ENCODE data around the gene BSPH1. TPM values are rescaled to one million over a fixed set of nuclear protein-coding genes. Genes with fewer than 3 reads are reported as not detected.

BSPH1 gene
- polyA plus RNA-seq, 1 donor from 2014 or later, result not detected

DNA sequence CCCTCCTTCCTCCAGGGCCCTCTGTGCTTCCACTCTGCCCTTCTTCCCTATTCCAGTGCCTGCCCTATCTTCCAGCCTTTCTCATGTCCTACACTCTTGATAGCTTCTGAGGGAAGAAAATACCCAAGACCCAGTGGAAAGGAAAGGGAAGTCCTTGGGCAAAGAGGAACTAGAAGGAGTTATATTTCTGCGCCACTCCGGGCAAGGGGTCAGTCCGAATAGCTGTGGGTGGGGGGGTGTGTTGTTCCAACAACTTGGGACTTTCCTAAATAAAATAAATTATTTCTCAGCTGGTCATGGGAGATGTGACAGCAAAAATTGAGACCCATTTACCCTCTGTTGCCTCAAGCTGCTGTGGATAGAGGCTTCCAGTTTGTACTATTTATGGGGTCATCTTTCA lies 28.7 kb upstream of the BSPH1 start:
- Histone ChIP-seq H3F3A (ENCODE audit: insufficient read depth, low read length, poor library complexity, severe bottlenecking) (no peaks in the 10 kb centered on the region), H4K20me1 (ENCODE audit: insufficient read depth) (no peaks in the 10 kb centered on the region), H3K9me3 (ENCODE audit: low read length) (no peaks in the 10 kb centered on the region), H3K27ac (ENCODE audit: low read length) (no peak overlapping the region), H2AFZ (ENCODE audit: low read depth, low read length) (no peak overlapping the region), H3K79me2 (replicated peaks; ENCODE audit: insufficient read depth, low read length) (no peaks in the 10 kb centered on the region), H3K9me2 (ENCODE audit: insufficient read depth, low read length) (no peaks in the 10 kb centered on the region), H3K4me3 (ENCODE audit: low read length) (no peak overlapping the region), H3K27me3 (ENCODE audit: insufficient read depth, low read depth, low read length) (no peaks in the 10 kb centered on the region), H3K4me2 (ENCODE audit: low read length) (no peak overlapping the region), H3K9ac (ENCODE audit: low read length) (no peak overlapping the region), H3K36me3 (ENCODE audit: insufficient read depth, low read length) (no peaks in the 10 kb centered on the region)
- TF ChIP-seq EZH2 (IDR thresholded peaks at IDR 0.05; ENCODE audit: borderline replicate concordance, insufficient read depth, low read length, poor library complexity, severe bottlenecking) (no peak), EP300 (conservative IDR thresholded peaks at IDR 0.05; ENCODE audit: poor library complexity, severe bottlenecking) (no peak), RAD21 (conservative IDR thresholded peaks at IDR 0.05) (no peak), MXI1 (conservative IDR thresholded peaks at IDR 0.05; ENCODE audit: poor library complexity, severe bottlenecking) (no peak), POLR2AphosphoS5 (IDR thresholded peaks at IDR 0.05) (no peak), SMC3 (conservative IDR thresholded peaks at IDR 0.05; ENCODE audit: poor library complexity) (no peak), REST (IDR thresholded peaks at IDR 0.05; ENCODE audit: borderline replicate concordance) (no peak), TAF1 (IDR thresholded peaks at IDR 0.05; ENCODE audit: low read depth) (no peak)
- TF ChIP-seq, protein P1, sequence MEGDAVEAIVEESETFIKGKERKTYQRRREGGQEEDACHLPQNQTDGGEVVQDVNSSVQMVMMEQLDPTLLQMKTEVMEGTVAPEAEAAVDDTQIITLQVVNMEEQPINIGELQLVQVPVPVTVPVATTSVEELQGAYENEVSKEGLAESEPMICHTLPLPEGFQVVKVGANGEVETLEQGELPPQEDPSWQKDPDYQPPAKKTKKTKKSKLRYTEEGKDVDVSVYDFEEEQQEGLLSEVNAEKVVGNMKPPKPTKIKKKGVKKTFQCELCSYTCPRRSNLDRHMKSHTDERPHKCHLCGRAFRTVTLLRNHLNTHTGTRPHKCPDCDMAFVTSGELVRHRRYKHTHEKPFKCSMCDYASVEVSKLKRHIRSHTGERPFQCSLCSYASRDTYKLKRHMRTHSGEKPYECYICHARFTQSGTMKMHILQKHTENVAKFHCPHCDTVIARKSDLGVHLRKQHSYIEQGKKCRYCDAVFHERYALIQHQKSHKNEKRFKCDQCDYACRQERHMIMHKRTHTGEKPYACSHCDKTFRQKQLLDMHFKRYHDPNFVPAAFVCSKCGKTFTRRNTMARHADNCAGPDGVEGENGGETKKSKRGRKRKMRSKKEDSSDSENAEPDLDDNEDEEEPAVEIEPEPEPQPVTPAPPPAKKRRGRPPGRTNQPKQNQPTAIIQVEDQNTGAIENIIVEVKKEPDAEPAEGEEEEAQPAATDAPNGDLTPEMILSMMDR (IDR thresholded peaks at IDR 0.05; ENCODE audit: poor library complexity, severe bottlenecking), result no peak

DNA sequence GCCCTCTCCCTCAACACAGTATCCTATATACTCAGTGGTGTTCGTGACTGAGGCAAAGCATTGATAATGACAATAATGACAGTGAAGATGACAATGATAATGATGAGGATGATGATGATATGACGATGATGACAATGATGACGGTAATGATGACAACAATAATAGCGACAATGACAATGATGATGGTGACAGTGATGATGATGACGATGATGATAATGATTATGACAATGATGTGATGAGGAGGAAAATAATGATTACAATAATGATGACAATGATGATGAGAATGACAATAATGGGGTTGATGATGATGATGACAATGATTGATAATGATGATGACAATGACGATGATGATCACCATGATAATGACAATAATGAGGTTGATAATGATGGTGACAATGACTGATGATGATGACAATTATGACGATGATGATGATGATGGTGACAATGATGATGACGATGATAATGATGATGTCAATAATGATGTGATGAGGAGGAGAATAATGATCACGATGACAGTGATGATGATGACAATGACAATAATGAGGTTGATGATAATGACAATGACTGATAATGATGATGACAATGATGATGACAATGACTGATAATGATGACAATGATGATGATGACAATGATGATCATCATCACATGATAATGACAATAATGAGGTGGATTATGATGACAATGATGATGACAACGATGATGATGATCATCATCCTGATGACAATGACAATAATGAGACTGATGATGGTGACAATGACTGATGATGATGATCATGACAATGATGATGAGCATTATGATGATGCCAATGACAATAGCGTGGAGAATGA lies 19.2 kb upstream of the BSPH1 start:
- Histone ChIP-seq H3K27ac (ENCODE audit: low read length) (no peak overlapping the region), H3K79me2 (replicated peaks; ENCODE audit: insufficient read depth, low read length) (no peaks in the 10 kb centered on the region), H3K9me3 (ENCODE audit: low read length) (no peaks in the 10 kb centered on the region), H3K36me3 (ENCODE audit: insufficient read depth, low read length) (no peaks in the 10 kb centered on the region), H4K20me1 (ENCODE audit: insufficient read depth) (no peaks in the 10 kb centered on the region), H3K4me3 (ENCODE audit: low read length) (no peak overlapping the region), H3K4me2 (ENCODE audit: low read length) (no peak overlapping the region), H3K9ac (ENCODE audit: low read length) (no peak overlapping the region), H2AFZ (ENCODE audit: low read depth, low read length) (no peak overlapping the region), H3K27me3 (ENCODE audit: insufficient read depth, low read depth, low read length) (no peaks in the 10 kb centered on the region), H3K9me2 (ENCODE audit: insufficient read depth, low read length) (no peaks in the 10 kb centered on the region), H3F3A (ENCODE audit: insufficient read depth, low read length, poor library complexity, severe bottlenecking) (no peaks in the 10 kb centered on the region)
- no peak for TF ChIP-seq POLR2AphosphoS5 (IDR thresholded peaks at IDR 0.05)
- no peak for TF ChIP-seq EZH2 (IDR thresholded peaks at IDR 0.05; ENCODE audit: borderline replicate concordance, insufficient read depth, low read length, poor library complexity, severe bottlenecking)
- TF ChIP-seq EP300 (conservative IDR thresholded peaks at IDR 0.05; ENCODE audit: poor library complexity, severe bottlenecking), result peak; percentile 32

Measured in neural cell (in vitro differentiated cells).